Measurements from ENCODE around the gene PTPN12. TPM values are rescaled to one million over a fixed set of nuclear protein-coding genes. Genes with fewer than 3 reads are reported as not detected.
A peak's percentile ranks its signal among the peaks of the same experiment; 100 is the strongest.

PTPN12 gene
- total RNA-seq, 1 experiment from 2014 or later = 118 TPM

- POLR2A ChIA-PET (ENCODE audit: unreplicated experiment) = interaction anchor here (0.6 kb wide), 1 partner anchor 61 kb away, joined by 3 read pairs; no protein-coding TSS in a partner anchor
- peaks cover 35% of the 10 kb centered on the region for H3F3A ChIP-seq (ENCODE audit: insufficient read depth, low read depth)
- no TSS peak for BruUV-seq (replicated peaks)
- no peak overlapping the region for H3K4me2 ChIP-seq
- no peak overlapping the region for H3K4me3 ChIP-seq
- H2AFZ ChIP-seq = no peak overlapping the region
- H3K36me3 ChIP-seq (ENCODE audit: low read depth) = peaks cover 21% of the 10 kb centered on the region; the same call in 1 of the 2 replicates
- intact Hi-C loops (cut with micrococcal nuclease; ENCODE audit: unreplicated experiment) = no loop called here
- TF ChIP-seq EZH2 (IDR thresholded peaks at IDR 0.05; ENCODE audit: low read depth) = no peak
- TF ChIP-seq, protein P1, sequence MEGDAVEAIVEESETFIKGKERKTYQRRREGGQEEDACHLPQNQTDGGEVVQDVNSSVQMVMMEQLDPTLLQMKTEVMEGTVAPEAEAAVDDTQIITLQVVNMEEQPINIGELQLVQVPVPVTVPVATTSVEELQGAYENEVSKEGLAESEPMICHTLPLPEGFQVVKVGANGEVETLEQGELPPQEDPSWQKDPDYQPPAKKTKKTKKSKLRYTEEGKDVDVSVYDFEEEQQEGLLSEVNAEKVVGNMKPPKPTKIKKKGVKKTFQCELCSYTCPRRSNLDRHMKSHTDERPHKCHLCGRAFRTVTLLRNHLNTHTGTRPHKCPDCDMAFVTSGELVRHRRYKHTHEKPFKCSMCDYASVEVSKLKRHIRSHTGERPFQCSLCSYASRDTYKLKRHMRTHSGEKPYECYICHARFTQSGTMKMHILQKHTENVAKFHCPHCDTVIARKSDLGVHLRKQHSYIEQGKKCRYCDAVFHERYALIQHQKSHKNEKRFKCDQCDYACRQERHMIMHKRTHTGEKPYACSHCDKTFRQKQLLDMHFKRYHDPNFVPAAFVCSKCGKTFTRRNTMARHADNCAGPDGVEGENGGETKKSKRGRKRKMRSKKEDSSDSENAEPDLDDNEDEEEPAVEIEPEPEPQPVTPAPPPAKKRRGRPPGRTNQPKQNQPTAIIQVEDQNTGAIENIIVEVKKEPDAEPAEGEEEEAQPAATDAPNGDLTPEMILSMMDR (conservative IDR thresholded peaks at IDR 0.05) = no peak
- peaks cover 98% of the 10 kb centered on the region for H4K20me1 ChIP-seq (ENCODE audit: insufficient read depth)
- peaks cover 100% of the 10 kb centered on the region for H3K79me2 ChIP-seq (ENCODE audit: low read depth)
- H3K4me1 ChIP-seq (replicated peaks; ENCODE audit: insufficient read depth) = peaks cover 6% of the 10 kb centered on the region; the same call in 1 of the 2 replicates
- no peaks in the 10 kb centered on the region for H3K9me2 ChIP-seq (ENCODE audit: insufficient read depth)
- CTCF ChIA-PET = no interaction called here
- no peaks in the 10 kb centered on the region for H3K9me3 ChIP-seq (ENCODE audit: insufficient read depth, low read depth)
- no peaks in the 10 kb centered on the region for H3K27me3 ChIP-seq (ENCODE audit: insufficient read depth, low read depth)
- DNase-seq = no peak
- H3K27ac ChIP-seq = no peak overlapping the region
These were observed 21.3 kb downstream of the PTPN12 start for GRCh38 chr7:77558284-77558967.

DNA sequence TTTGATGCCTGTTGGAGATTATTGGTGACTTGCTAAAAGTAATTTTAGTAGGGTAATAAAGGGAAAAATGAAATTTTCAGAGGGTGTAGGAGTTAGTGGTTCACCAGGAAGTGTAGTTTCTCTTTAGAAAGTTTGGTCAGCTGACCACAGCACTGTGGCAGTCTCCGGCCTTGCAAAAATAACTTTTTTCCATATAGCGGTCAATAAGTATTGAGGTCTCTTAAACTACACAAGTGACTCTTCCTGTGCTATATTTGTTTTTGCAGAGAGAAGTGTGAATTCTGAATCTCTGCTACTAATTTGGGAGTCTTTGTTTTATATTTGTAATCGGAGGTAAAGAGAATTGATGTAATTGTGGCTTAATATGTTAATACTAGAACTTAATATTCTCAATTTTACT, 24.3 kb downstream of the PTPN12 start:
- no peaks in the 10 kb centered on the region for H3K27me3 ChIP-seq (ENCODE audit: insufficient read depth, low read depth)
- H2AFZ ChIP-seq = no peak overlapping the region
- peaks cover 100% of the 10 kb centered on the region for H3K79me2 ChIP-seq (ENCODE audit: low read depth)
- no peaks in the 10 kb centered on the region for H3K9me3 ChIP-seq (ENCODE audit: insufficient read depth, low read depth)
- DNase-seq = no peak
- ChIA-PET CTCF (no interaction called here), POLR2A (ENCODE audit: unreplicated experiment) (no interaction called here)
- TF ChIP-seq, protein P1 (conservative IDR thresholded peaks at IDR 0.05) = no peak
- no peak for TF ChIP-seq EZH2 (IDR thresholded peaks at IDR 0.05; ENCODE audit: low read depth)
- no peaks in the 10 kb centered on the region for H3K9me2 ChIP-seq (ENCODE audit: insufficient read depth)
- peaks cover 95% of the 10 kb centered on the region for H4K20me1 ChIP-seq (ENCODE audit: insufficient read depth)
- peaks cover 34% of the 10 kb centered on the region for H3F3A ChIP-seq (ENCODE audit: insufficient read depth, low read depth)
- intact Hi-C loops (cut with micrococcal nuclease; ENCODE audit: unreplicated experiment) = no loop called here
- H3K4me3 ChIP-seq = no peak overlapping the region
- H3K36me3 ChIP-seq (ENCODE audit: low read depth) = 0 out of 2 replicates have a peak, but pooled peaks cover 9% of the 10 kb centered on the region
- no TSS peak for BruUV-seq (replicated peaks)
- no peak overlapping the region for H3K4me2 ChIP-seq
- peak overlapping the region; percentile 25; the same call in 1 of the 2 replicates for H3K27ac ChIP-seq
- peaks cover 19% of the 10 kb centered on the region for H3K4me1 ChIP-seq (replicated peaks; ENCODE audit: insufficient read depth)

DNA sequence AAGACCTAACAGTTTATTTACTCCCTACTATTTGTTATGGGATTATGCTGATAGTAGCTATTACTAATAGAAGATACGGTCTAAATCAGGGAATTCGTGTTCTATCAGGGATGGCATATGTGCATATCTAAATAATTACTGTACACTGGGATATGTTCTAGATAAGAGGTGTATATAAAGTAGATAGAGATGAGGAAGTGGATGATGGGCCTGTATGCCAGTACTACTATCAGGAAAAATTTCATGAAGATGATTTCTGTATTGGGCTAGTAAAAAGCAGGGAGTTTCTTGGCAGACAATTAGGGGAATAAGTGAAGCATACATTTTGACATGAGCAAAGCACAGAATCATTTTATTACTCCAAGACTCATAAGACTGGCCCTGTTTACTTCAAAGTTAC, 26.2 kb downstream of the PTPN12 start:
- Histone ChIP-seq H3K27me3 (ENCODE audit: insufficient read depth, low read depth) (no peaks in the 10 kb centered on the region), H3K9me2 (ENCODE audit: insufficient read depth) (no peaks in the 10 kb centered on the region), H3F3A (ENCODE audit: insufficient read depth, low read depth) (peaks cover 35% of the 10 kb centered on the region), H4K20me1 (ENCODE audit: insufficient read depth) (peaks cover 95% of the 10 kb centered on the region), H3K4me2 (no peak overlapping the region), H3K9me3 (ENCODE audit: insufficient read depth, low read depth) (no peaks in the 10 kb centered on the region), H3K4me1 (replicated peaks; ENCODE audit: insufficient read depth) (peaks cover 16% of the 10 kb centered on the region), H3K79me2 (ENCODE audit: low read depth) (peaks cover 100% of the 10 kb centered on the region), H3K4me3 (no peak overlapping the region), H3K36me3 (ENCODE audit: low read depth) (0 out of 2 replicates have a peak, but pooled peaks cover 14% of the 10 kb centered on the region), H3K27ac (no peak overlapping the region), H2AFZ (no peak overlapping the region)
- no TSS peak for BruUV-seq (replicated peaks)
- no peak for DNase-seq
- TF ChIP-seq, protein P1 (conservative IDR thresholded peaks at IDR 0.05) = no peak
- no peak for TF ChIP-seq EZH2 (IDR thresholded peaks at IDR 0.05; ENCODE audit: low read depth)
- intact Hi-C loops (cut with micrococcal nuclease; ENCODE audit: unreplicated experiment) = no loop called here
- CTCF ChIA-PET = no interaction called here
- POLR2A ChIA-PET (ENCODE audit: unreplicated experiment) = no interaction called here

Data from PC-9 (cell line).